ENCODE measurements around the gene PDF.

PDF gene

DNA sequence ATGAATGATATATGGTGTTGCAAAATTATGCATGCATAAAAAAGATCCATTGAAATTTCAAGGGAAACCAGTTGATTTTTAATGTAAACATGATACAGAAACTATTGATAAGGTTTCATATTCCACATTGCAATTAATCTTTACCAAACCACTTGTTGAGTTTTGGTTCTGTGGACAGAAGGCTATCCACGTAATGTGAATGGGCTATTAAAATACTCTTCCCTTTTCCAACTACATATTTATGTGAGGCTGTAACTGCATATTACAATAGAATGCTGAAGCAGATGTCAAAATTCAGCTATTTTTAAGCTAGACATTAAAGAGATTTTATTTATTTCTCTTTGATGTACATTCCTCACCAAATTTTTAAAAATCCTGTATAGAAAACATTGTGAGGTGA lies 53.0 kb downstream of the PDF start:
- DNase-seq (ENCODE audit: low read depth) = no peak
